HL-60/S4 treated with phorbol 12-myristate 13-acetate at 8.2 ng/mL for 4 days and 3 days (cell line): Measurements from ENCODE around the gene SERPINB7.
"Not testable (repeated sequence)": the region's sequence is repeated elsewhere in the genome, so short reads cannot be mapped to it uniquely, and the experiment has no call there.

Experiments
- in situ Hi-C: fragments of 300-500 bp; cut with MboI; formaldehyde crosslinking; loops from 2 replicates; pipeline ENCODE4 v1.15.0; 2022; ENCODE audit warnings: low sequenced_read_pairs

The SERPINB7 gene

GRCh38 chr18:63775166-63775730, at the start of gene SERPINB7:
TSS of gene SERPINB7 (plus strand) at chr18:63775418. CDS start at chr18:63782373, 6,955 bp downstream.
- in situ Hi-C loops = no loop called here

GRCh38 chr18:63725682-63726480, 49.3 kb upstream of the SERPINB7 start:
- in situ Hi-C loops = no loop called here

- in situ Hi-C loops = no loop called here
Observed at GRCh38 chr18:63730773-63731172, 44.4 kb upstream of the SERPINB7 start.

GRCh38 chr18:63731215-63731614, 44.0 kb upstream of the SERPINB7 start:
- in situ Hi-C loops = no loop called here

GRCh38 chr18:63736876-63737275, 38.3 kb upstream of the SERPINB7 start:
- in situ Hi-C loops = no loop called here

GRCh38 chr18:63741769-63742168, 33.4 kb upstream of the SERPINB7 start:
- in situ Hi-C loops = no loop called here

- in situ Hi-C loops = no loop called here
Observed at GRCh38 chr18:63747006-63747405, 28.2 kb upstream of the SERPINB7 start.

GRCh38 chr18:63749489-63749888, 25.7 kb upstream of the SERPINB7 start:
- in situ Hi-C loops = no loop called here

- in situ Hi-C loops = no loop called here
Observed at GRCh38 chr18:63752636-63753035, 22.6 kb upstream of the SERPINB7 start.

- in situ Hi-C loops = no loop called here
Observed at GRCh38 chr18:63753676-63754075, 21.5 kb upstream of the SERPINB7 start.

- in situ Hi-C loops = no loop called here
Observed at GRCh38 chr18:63757541-63757940, 17.7 kb upstream of the SERPINB7 start.

GRCh38 chr18:63758615-63759240, 16.5 kb upstream of the SERPINB7 start:
- in situ Hi-C loops = no loop called here

GRCh38 chr18:63759786-63760185, 15.4 kb upstream of the SERPINB7 start:
- in situ Hi-C loops = not testable (repeated sequence)

- in situ Hi-C loops = no loop called here
Observed at GRCh38 chr18:63762518-63762917, 12.7 kb upstream of the SERPINB7 start.

- in situ Hi-C loops = no loop called here
Observed at GRCh38 chr18:63763831-63764600, 11.2 kb upstream of the SERPINB7 start.

GRCh38 chr18:63765837-63766236, 9.4 kb upstream of the SERPINB7 start:
- in situ Hi-C loops = no loop called here

- in situ Hi-C loops = no loop called here
Observed at GRCh38 chr18:63773551-63773950, 1.7 kb upstream of the SERPINB7 start.

GRCh38 chr18:63774511-63774910, 707 bp upstream of the SERPINB7 start:
- in situ Hi-C loops = no loop called here

- in situ Hi-C loops = no loop called here
Observed at GRCh38 chr18:63779386-63779785, 4.2 kb downstream of the SERPINB7 start.

- in situ Hi-C loops = no loop called here
Observed at GRCh38 chr18:63783394-63783793, 8.2 kb downstream of the SERPINB7 start.

GRCh38 chr18:63784787-63785452, 9.7 kb downstream of the SERPINB7 start:
- in situ Hi-C loops = no loop called here
